Activated T-helper 1 cell treated with anti-CD3 and anti-CD28 coated beads, Interleukin-12 subunit alpha, Interleukin-12 subunit beta, Interleukin-2, Interleukin-4 antibody, amounts not matched to agents 30 ng/mL and 10 ng/mL and 1 ng/mL, durations not matched to agents 14 hours and 24 hours and 36 hours (primary cell): ENCODE results near the gene CLDN24. TPM values are rescaled to one million over a fixed set of nuclear protein-coding genes. Genes with fewer than 3 reads are reported as not detected.

Source experiments
- DNase-seq: peaks from one replicate; pipeline ENCODE4 v3.0.0; 2021; ENCODE audit warnings: low spot score
- H3K27ac Mint-ChIP-seq: one replicate; pipeline ENCODE4 v1.8.0; 2021; ENCODE audit warnings: mild to moderate bottlenecking, mixed read lengths
- H3K27me3 Mint-ChIP-seq: one replicate; pipeline ENCODE4 v1.8.0; 2022; ENCODE audit warnings: mild to moderate bottlenecking, moderate library complexity, mixed read lengths; ENCODE audit not compliant: insufficient read depth
- H3K36me3 Mint-ChIP-seq: one replicate; pipeline ENCODE4 v1.8.0; 2021; ENCODE audit warnings: low read depth, mixed read lengths
- H3K4me1 Mint-ChIP-seq: one replicate; pipeline ENCODE4 v1.8.0; 2021; ENCODE audit warnings: low read depth, mixed read lengths
- H3K4me3 Mint-ChIP-seq: one replicate; pipeline ENCODE4 v1.8.0; 2021; ENCODE audit warnings: mild to moderate bottlenecking, moderate library complexity, mixed read lengths
- H3K9me3 Mint-ChIP-seq: one replicate; pipeline ENCODE4 v1.8.0; 2021; ENCODE audit warnings: mixed read lengths
- intact Hi-C: fragments of 100-400 bp; cut with micrococcal nuclease; formaldehyde crosslinking; loops from one replicate; pipeline ENCODE4 v1.15.1; 2024
- total RNA-seq: library from RNA; stranded (reverse); gene quantifications from 2 replicates; pipeline ENCODE4 v1.2.3, GENCODE V29; 2022

Gene CLDN24
- total RNA-seq, 1 donor from 2014 or later = not detected

GRCh38 chr4:183354219-183354618, 32.0 kb upstream of the CLDN24 start:
- intact Hi-C loops = no loop called here
- Mint-ChIP-seq H3K27me3 (no peaks in the 10 kb centered on the region), H3K4me3 (no peak overlapping the region), H3K4me1 (peaks cover 4% of the 10 kb centered on the region), H3K9me3 (no peaks in the 10 kb centered on the region), H3K27ac (no peak overlapping the region), H3K36me3 (no peaks in the 10 kb centered on the region)
- no peak for DNase-seq

GRCh38 chr4:183353557-183353956, 31.3 kb upstream of the CLDN24 start:
- Mint-ChIP-seq H3K9me3 (no peaks in the 10 kb centered on the region), H3K27ac (no peak overlapping the region), H3K4me3 (no peak overlapping the region), H3K27me3 (no peaks in the 10 kb centered on the region), H3K36me3 (no peaks in the 10 kb centered on the region), H3K4me1 (peaks cover 6% of the 10 kb centered on the region)
- intact Hi-C loops = no loop called here
- no peak for DNase-seq

GRCh38 chr4:183352546-183352945, 30.3 kb upstream of the CLDN24 start:
- H3K4me1 Mint-ChIP-seq = peaks cover 6% of the 10 kb centered on the region
- no peak overlapping the region for H3K4me3 Mint-ChIP-seq
- H3K36me3 Mint-ChIP-seq = no peaks in the 10 kb centered on the region
- DNase-seq = no peak
- H3K27ac Mint-ChIP-seq = no peak overlapping the region
- intact Hi-C loops = no loop called here
- no peaks in the 10 kb centered on the region for H3K9me3 Mint-ChIP-seq
- no peaks in the 10 kb centered on the region for H3K27me3 Mint-ChIP-seq

- Mint-ChIP-seq H3K9me3 (no peaks in the 10 kb centered on the region), H3K27me3 (no peaks in the 10 kb centered on the region), H3K4me1 (peaks cover 6% of the 10 kb centered on the region), H3K36me3 (no peaks in the 10 kb centered on the region), H3K4me3 (no peak overlapping the region), H3K27ac (no peak overlapping the region)
- no peak for DNase-seq
- intact Hi-C loops = no loop called here
Observed at GRCh38 chr4:183350317-183351071, 28.3 kb upstream of the CLDN24 start.

GRCh38 chr4:183349673-183350072, 27.4 kb upstream of the CLDN24 start:
- intact Hi-C loops = no loop called here
- DNase-seq = no peak
- H3K4me3 Mint-ChIP-seq = no peak overlapping the region
- no peaks in the 10 kb centered on the region for H3K36me3 Mint-ChIP-seq
- H3K4me1 Mint-ChIP-seq = peaks cover 6% of the 10 kb centered on the region
- H3K27me3 Mint-ChIP-seq = no peaks in the 10 kb centered on the region
- H3K9me3 Mint-ChIP-seq = no peaks in the 10 kb centered on the region
- no peak overlapping the region for H3K27ac Mint-ChIP-seq

GRCh38 chr4:183348706-183349659, 26.8 kb upstream of the CLDN24 start:
- DNase-seq = no peak

GRCh38 chr4:183348136-183348535, 25.9 kb upstream of the CLDN24 start:
- H3K9me3 Mint-ChIP-seq = no peaks in the 10 kb centered on the region
- no peak overlapping the region for H3K27ac Mint-ChIP-seq
- H3K36me3 Mint-ChIP-seq = no peaks in the 10 kb centered on the region
- H3K4me3 Mint-ChIP-seq = no peak overlapping the region
- intact Hi-C loops = no loop called here
- H3K27me3 Mint-ChIP-seq = peaks cover 4% of the 10 kb centered on the region
- no peak for DNase-seq
- peaks cover 6% of the 10 kb centered on the region for H3K4me1 Mint-ChIP-seq

More at GRCh38 chr4:183348706-183349659, 26.8 kb upstream of the CLDN24 start:
- Mint-ChIP-seq H3K4me1 (peaks cover 6% of the 10 kb centered on the region), H3K27ac (no peak overlapping the region), H3K9me3 (no peaks in the 10 kb centered on the region), H3K27me3 (peaks cover 2% of the 10 kb centered on the region), H3K36me3 (no peaks in the 10 kb centered on the region), H3K4me3 (no peak overlapping the region)
- intact Hi-C loops = no loop called here

GRCh38 chr4:183347566-183347965, 25.3 kb upstream of the CLDN24 start:
- no peak overlapping the region for H3K27ac Mint-ChIP-seq
- H3K9me3 Mint-ChIP-seq = no peaks in the 10 kb centered on the region
- H3K4me1 Mint-ChIP-seq = peaks cover 6% of the 10 kb centered on the region
- peaks cover 6% of the 10 kb centered on the region for H3K27me3 Mint-ChIP-seq
- intact Hi-C loops = no loop called here
- DNase-seq = no peak
- no peak overlapping the region for H3K4me3 Mint-ChIP-seq
- no peaks in the 10 kb centered on the region for H3K36me3 Mint-ChIP-seq

- Mint-ChIP-seq H3K27ac (no peak overlapping the region), H3K4me3 (no peak overlapping the region), H3K27me3 (peaks cover 6% of the 10 kb centered on the region), H3K9me3 (no peaks in the 10 kb centered on the region), H3K36me3 (no peaks in the 10 kb centered on the region), H3K4me1 (peaks cover 6% of the 10 kb centered on the region)
- intact Hi-C loops = no loop called here
- no peak for DNase-seq
Observed at GRCh38 chr4:183347146-183347545, 24.9 kb upstream of the CLDN24 start.

- Mint-ChIP-seq H3K36me3 (no peaks in the 10 kb centered on the region), H3K9me3 (no peaks in the 10 kb centered on the region), H3K4me3 (no peak overlapping the region), H3K4me1 (peaks cover 6% of the 10 kb centered on the region), H3K27me3 (peaks cover 6% of the 10 kb centered on the region), H3K27ac (no peak overlapping the region)
- intact Hi-C loops = no loop called here
- no peak for DNase-seq
Observed at GRCh38 chr4:183345261-183345660, 23.0 kb upstream of the CLDN24 start.

- Mint-ChIP-seq H3K4me3 (no peak overlapping the region), H3K27ac (no peak overlapping the region), H3K27me3 (peaks cover 8% of the 10 kb centered on the region), H3K4me1 (peaks cover 6% of the 10 kb centered on the region), H3K36me3 (no peaks in the 10 kb centered on the region), H3K9me3 (no peaks in the 10 kb centered on the region)
- no peak for DNase-seq
- intact Hi-C loops = no loop called here
Observed at GRCh38 chr4:183344523-183345255, 22.5 kb upstream of the CLDN24 start.

- DNase-seq = no peak
- Mint-ChIP-seq H3K27me3 (peaks cover 8% of the 10 kb centered on the region), H3K36me3 (no peaks in the 10 kb centered on the region), H3K4me1 (no peaks in the 10 kb centered on the region), H3K4me3 (no peak overlapping the region), H3K27ac (no peak overlapping the region), H3K9me3 (no peaks in the 10 kb centered on the region)
- intact Hi-C loops = no loop called here
Observed at GRCh38 chr4:183343730-183344129, 21.5 kb upstream of the CLDN24 start.
